Measurements from ENCODE around the gene FCSK.

Gene FCSK

GRCh38 chr16:70455910-70456309 lies 1.5 kb downstream of the FCSK start:
- no peak for DNase-seq (ENCODE audit: low spot score)

- no peak for DNase-seq (ENCODE audit: low spot score)
Measured at GRCh38 chr16:70457446-70458166, 3.2 kb downstream of the FCSK start.

- no peak for DNase-seq (ENCODE audit: low spot score)
Measured at GRCh38 chr16:70460737-70461261, 6.4 kb downstream of the FCSK start.

GRCh38 chr16:70463235-70463634 lies 8.8 kb downstream of the FCSK start:
- no peak for DNase-seq (ENCODE audit: low spot score)

GRCh38 chr16:70465999-70466804 lies 11.8 kb downstream of the FCSK start:
- DNase-seq (ENCODE audit: low spot score) = no peak

GRCh38 chr16:70466805-70467076 lies 12.3 kb downstream of the FCSK start:
- no peak for DNase-seq (ENCODE audit: low spot score)

GRCh38 chr16:70467113-70467512 lies 12.7 kb downstream of the FCSK start:
- DNase-seq (ENCODE audit: low spot score) = no peak

- DNase-seq (ENCODE audit: low spot score) = no peak
Measured at GRCh38 chr16:70467608-70468007, 13.2 kb downstream of the FCSK start.

GRCh38 chr16:70468776-70469525 lies 14.6 kb downstream of the FCSK start:
- DNase-seq (ENCODE audit: low spot score) = no peak

- no peak for DNase-seq (ENCODE audit: low spot score)
Measured at GRCh38 chr16:70470141-70470926, 15.9 kb downstream of the FCSK start.

- DNase-seq (ENCODE audit: low spot score) = no peak
Measured at GRCh38 chr16:70470927-70471341, 16.5 kb downstream of the FCSK start.

- no peak for DNase-seq (ENCODE audit: low spot score)
Measured at GRCh38 chr16:70472786-70473433, 18.5 kb downstream of the FCSK start.

GRCh38 chr16:70473446-70474319 lies 19.3 kb downstream of the FCSK start:
- no peak for DNase-seq (ENCODE audit: low spot score)

- DNase-seq (ENCODE audit: low spot score) = no peak
Measured at GRCh38 chr16:70474320-70475053, 20.1 kb downstream of the FCSK start.

- DNase-seq (ENCODE audit: low spot score) = no peak
Measured at GRCh38 chr16:70475054-70475871, 20.9 kb downstream of the FCSK start.

GRCh38 chr16:70476272-70477020 lies 22.1 kb downstream of the FCSK start:
- DNase-seq (ENCODE audit: low spot score) = peak; percentile 93

- DNase-seq (ENCODE audit: low spot score) = no peak
Measured at GRCh38 chr16:70478169-70478568, 23.8 kb downstream of the FCSK start.

GRCh38 chr16:70478912-70479341 lies 24.5 kb downstream of the FCSK start:
- DNase-seq (ENCODE audit: low spot score) = no peak

Measured in activated CD4-positive, alpha-beta T cell treated with anti-CD3 and anti-CD28 coated beads, Interleukin-2, Interleukin-4, amounts not matched to agents 100 ng/mL and 50 ng/mL, durations not matched to agents 16 hours and 8 hours (primary cell).